GM18868 (cell line): ENCODE measurements around the gene PLEKHA6.

ENCODE experiments used
- ATAC-seq: cut with Tn5 transposase; IDR thresholded peaks from one replicate; pipeline ENCODE4 v1.9.1; 2021; ENCODE audit warnings: mild to moderate bottlenecking, moderate library complexity; ENCODE audit not compliant: unreplicated experiment

Gene PLEKHA6

GRCh38 chr1:204287466-204287891, 72.2 kb downstream of the PLEKHA6 start:
- ATAC-seq: no peak

GRCh38 chr1:204286831-204287421, 72.8 kb downstream of the PLEKHA6 start:
- no peak for ATAC-seq

- no peak for ATAC-seq
Observed at GRCh38 chr1:204286315-204286714, 73.4 kb downstream of the PLEKHA6 start.

- ATAC-seq: no peak
Observed at GRCh38 chr1:204285436-204286305, 74.1 kb downstream of the PLEKHA6 start.

DNA sequence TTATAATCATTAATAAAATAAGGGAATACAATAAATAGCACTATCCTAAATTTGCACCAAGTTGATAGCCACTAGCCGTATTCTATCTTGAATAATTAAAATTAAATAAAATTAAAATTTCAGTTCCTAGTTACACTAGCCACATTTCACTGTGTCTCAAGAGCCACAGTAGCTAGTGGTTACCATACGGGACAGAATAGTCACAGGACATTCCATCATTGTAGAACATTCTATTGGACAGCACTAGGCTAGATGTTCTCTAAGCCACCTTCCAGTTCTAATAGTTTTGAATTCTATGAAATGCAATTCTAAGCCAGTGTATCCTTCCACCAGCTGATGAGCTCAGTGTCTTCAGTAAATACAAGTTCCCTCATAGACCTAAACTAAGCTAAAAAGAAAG, 74.8 kb downstream of the PLEKHA6 start:
- ATAC-seq: no peak

DNA sequence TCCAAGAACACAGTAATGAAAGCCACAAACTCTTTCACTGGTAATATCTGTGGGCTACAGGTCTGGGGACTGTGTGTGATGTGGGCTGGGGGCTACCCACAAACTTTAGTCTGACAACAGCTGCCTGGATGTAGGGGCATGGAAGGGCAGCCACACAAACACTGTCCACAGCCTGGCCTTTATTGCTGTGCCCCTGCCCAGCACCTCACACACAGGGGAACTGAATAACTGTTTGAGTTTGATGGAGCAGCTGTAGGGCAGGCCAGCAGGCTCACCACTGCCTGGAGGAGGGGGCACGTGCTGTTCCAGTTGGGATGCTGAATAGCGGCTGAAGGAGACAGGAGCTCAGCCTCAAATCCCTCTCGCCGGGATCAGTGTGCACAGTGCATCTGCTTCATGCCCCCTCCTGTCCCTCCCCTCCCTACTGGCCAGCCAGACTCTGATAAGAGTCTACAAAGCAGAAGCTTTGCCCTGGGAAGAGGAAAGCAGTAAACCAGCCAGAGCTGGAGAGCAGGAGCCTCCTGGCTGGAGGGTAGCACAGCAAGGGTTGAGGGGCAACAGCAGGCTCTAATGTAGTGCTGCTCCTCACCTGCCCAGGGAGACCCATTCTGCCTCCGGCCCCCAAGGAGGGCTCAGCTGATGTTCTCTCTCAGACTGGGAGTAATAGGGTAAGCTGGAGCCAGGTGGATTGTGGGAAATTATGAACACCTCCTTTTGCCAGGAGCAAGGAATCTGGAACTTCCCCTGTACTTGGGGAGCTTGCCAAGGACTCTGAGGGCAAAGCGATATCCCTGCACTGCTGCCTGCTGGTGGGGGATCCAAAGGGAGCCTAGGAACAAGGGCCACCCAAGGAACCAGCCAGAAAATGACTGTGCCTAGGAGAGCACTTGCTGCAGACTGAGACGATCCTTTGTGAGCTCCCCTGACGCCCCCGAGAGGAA, 75.7 kb downstream of the PLEKHA6 start:
- ATAC-seq: no peak

- no peak for ATAC-seq
Observed at GRCh38 chr1:204282761-204283221, 76.9 kb downstream of the PLEKHA6 start.

GRCh38 chr1:204280099-204280961, 79.4 kb downstream of the PLEKHA6 start:
- ATAC-seq: no peak

GRCh38 chr1:204278958-204279357, 80.8 kb downstream of the PLEKHA6 start:
- no peak for ATAC-seq

DNA sequence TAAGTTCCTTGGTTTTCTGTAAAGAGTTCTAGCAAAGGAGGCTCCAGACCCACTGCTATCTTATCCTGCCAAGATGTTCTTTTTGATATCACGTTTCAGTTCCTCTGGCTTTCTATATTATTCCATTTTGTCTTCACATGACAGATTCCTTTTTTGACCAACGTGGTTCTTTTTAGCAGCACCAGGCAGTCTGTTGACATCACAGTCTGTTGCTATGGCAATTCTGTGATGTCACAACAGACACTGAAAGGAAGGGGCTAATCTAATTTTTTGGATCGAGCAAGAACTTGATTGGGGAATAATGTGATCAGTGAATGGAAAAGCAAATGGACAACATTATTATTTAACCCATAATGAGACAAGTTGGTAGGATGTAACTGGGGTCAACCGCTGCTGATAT, 81.5 kb downstream of the PLEKHA6 start:
- ATAC-seq: no peak

GRCh38 chr1:204277563-204278219, 82.0 kb downstream of the PLEKHA6 start:
- no peak for ATAC-seq

DNA sequence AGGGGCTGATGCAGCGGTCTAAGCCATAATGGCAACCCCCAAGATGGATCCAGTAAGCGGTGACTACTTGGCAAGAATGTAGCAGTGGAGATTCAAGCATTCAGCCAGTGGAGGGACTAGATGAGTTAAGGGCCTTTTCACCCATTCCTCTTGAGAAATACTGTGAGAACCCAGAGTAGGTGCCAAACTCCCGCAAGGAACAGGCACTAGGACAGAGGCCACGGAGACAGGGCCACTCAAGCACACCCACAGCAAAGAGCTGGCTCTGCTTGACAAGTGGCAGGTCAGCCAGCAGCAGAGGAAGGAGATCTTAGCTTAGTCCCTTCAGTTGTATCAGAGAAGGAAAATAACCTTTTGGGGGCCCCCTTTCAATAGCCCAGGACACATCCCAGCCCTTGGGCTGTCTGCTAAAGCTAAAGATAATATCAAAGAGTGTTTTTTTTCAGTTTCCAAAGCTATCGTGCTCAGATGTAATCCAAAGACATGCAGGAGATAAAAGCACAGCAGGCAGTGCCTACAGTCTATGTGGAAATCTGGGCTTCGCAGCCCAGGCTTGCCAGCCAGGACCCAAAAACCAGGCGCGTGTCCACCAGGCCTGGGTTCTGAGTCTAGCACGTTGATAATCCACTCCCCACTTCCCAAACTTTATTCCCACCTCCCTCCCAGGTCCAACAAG, 83.9 kb downstream of the PLEKHA6 start:
- ATAC-seq: no peak

GRCh38 chr1:204274446-204274845, 85.3 kb downstream of the PLEKHA6 start:
- no peak for ATAC-seq

DNA sequence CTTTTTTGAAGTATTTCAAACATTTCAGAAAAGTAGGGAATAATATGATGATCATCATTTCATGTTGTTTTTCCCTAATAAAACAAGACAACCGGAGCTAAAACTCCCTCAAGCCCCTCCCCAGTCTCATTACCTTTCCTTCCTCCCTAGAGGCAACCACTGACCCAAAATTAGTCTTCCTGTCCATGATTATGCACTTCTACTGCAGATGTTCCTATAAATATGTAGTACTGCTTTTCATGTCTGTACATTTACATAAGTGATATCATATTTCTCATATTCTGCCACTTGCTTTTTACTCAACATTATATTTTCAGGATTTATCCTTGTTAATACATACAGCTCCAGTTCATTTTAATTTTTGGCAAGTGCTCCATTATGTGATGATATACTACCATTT, 87.2 kb downstream of the PLEKHA6 start:
- ATAC-seq: no peak

DNA sequence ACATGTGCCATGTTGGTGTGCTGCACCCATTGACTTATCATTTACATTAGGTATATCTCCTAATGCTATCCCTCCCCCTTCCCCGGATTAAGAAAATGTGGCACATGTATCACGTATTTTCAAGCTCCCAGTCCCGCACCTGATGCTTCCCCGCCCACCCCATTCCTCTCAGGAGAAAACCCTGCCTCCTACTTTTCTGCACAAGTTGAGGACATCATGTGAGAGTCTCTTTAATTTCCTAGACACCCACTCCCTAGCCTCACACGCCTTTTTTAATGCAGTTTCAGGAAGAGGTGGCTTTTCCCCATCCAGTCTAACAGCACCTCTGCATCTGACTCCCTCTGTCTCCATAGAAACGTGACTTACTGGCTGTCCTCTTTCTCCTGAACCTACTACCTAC, 87.8 kb downstream of the PLEKHA6 start:
- no peak for ATAC-seq

GRCh38 chr1:204268101-204268500, 91.6 kb downstream of the PLEKHA6 start:
- ATAC-seq: no peak

DNA sequence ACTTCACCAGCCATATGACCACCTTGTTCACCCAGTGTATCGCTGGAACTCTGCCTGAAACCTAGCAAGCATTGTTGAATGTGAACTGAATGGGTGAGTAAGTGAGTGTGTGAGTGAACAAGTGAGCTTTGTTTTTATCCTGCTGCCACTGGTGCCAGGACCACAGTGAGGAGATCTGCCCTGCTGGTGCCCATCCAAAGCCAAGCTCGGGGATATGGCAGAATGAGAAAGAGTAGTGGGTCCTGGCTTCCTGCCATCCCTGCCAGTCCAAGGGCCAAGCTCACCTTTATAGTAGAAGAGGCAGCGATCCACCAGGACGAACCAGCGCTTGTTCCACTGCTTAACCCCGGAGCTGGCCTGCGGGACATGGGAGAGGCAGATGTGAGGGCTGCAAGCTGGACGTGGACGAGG, 92.5 kb downstream of the PLEKHA6 start:
- no peak for ATAC-seq

DNA sequence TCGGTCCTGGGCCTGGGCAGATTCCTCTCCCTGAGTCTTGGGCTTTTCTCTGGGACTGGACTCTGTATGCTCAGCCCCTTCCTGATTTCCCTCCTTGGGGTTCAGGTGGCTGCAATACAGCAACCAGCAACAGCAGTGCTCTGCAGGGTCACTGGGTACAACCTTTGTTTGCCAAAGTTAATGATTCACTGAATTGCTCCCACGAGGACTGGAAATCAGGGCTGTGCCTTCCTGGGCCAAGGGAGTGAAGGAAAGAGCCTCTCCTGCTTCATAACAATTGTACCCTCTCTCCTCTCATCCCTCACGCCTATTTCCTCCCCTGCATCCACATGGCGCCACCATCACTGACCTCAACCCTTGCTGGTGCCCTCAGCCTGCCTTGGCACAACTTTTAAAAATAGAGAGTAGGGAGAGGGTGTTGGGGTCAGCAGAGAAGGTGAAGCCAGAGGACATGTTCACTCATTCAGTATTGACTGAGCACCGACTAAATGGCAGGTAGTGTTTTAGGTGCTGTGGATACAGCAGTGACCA, 93.2 kb downstream of the PLEKHA6 start:
- ATAC-seq: no peak

DNA sequence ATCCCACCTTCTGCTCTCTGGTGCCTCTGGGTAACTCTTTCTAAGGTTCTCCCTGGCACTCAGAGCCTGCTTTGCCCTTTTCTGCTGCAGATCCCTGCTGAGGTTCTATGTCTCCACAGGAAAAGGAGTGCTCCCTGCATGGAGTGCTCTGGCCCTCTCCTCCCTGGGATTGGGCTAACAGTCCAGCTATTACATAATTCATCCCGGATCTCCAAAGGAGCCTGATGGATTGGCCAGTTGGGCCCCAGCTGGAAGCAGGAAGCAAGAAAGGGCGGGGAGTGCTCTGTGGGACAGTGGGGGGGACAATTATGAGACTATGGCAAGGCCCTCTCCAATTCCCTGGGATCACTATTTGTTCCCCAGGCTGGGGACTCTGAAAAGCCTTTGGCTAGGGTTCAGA, 94.1 kb downstream of the PLEKHA6 start:
- no peak for ATAC-seq
